ENCODE results near the gene DMXL1.

DNA sequence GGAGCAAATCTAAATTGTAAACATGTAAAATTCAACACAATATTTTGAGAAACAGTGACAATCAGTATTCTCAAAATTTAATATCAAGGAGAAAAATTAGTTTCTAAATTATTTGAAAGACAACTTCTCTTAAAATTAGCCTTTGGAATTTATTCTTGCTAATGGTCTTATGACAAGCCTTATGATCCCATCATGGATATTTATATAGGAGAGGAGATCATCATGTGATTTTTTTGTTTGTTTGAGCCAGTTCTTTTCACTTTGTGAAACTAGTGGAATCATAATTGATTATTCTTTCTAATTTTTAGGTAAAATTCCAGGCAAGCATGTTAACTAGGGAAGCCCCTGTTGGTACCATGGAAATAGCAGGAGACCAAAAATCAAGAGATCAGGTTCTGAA lies 24.7 kb downstream of the DMXL1 start:
- no peak for TF ChIP-seq ZFP41 (tag by site-specific recombination; IDR thresholded peaks at IDR 0.05; ENCODE audit: borderline replicate concordance)
- TF ChIP-seq, protein P1, sequence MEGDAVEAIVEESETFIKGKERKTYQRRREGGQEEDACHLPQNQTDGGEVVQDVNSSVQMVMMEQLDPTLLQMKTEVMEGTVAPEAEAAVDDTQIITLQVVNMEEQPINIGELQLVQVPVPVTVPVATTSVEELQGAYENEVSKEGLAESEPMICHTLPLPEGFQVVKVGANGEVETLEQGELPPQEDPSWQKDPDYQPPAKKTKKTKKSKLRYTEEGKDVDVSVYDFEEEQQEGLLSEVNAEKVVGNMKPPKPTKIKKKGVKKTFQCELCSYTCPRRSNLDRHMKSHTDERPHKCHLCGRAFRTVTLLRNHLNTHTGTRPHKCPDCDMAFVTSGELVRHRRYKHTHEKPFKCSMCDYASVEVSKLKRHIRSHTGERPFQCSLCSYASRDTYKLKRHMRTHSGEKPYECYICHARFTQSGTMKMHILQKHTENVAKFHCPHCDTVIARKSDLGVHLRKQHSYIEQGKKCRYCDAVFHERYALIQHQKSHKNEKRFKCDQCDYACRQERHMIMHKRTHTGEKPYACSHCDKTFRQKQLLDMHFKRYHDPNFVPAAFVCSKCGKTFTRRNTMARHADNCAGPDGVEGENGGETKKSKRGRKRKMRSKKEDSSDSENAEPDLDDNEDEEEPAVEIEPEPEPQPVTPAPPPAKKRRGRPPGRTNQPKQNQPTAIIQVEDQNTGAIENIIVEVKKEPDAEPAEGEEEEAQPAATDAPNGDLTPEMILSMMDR (tag by site-specific recombination; IDR thresholded peaks at IDR 0.05), result no peak
- no peak for TF ChIP-seq SCRT2 (tag by site-specific recombination; IDR thresholded peaks at IDR 0.05)
- no peak for TF ChIP-seq ZNF416 (tag by site-specific recombination; IDR thresholded peaks at IDR 0.05)
- TF ChIP-seq ZSCAN16 (tag by site-specific recombination; IDR thresholded peaks at IDR 0.05), result no peak
- TF ChIP-seq REST (tag by site-specific recombination; IDR thresholded peaks at IDR 0.05), result no peak
- no peak for TF ChIP-seq YY1 (tag by site-specific recombination; IDR thresholded peaks at IDR 0.05)
- TF ChIP-seq, protein P2, sequence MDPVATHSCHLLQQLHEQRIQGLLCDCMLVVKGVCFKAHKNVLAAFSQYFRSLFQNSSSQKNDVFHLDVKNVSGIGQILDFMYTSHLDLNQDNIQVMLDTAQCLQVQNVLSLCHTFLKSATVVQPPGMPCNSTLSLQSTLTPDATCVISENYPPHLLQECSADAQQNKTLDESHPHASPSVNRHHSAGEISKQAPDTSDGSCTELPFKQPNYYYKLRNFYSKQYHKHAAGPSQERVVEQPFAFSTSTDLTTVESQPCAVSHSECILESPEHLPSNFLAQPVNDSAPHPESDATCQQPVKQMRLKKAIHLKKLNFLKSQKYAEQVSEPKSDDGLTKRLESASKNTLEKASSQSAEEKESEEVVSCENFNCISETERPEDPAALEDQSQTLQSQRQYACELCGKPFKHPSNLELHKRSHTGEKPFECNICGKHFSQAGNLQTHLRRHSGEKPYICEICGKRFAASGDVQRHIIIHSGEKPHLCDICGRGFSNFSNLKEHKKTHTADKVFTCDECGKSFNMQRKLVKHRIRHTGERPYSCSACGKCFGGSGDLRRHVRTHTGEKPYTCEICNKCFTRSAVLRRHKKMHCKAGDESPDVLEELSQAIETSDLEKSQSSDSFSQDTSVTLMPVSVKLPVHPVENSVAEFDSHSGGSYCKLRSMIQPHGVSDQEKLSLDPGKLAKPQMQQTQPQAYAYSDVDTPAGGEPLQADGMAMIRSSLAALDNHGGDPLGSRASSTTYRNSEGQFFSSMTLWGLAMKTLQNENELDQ (tag by site-specific recombination; IDR thresholded peaks at IDR 0.05; ENCODE audit: low read depth), result no peak
- TF ChIP-seq, protein P3, sequence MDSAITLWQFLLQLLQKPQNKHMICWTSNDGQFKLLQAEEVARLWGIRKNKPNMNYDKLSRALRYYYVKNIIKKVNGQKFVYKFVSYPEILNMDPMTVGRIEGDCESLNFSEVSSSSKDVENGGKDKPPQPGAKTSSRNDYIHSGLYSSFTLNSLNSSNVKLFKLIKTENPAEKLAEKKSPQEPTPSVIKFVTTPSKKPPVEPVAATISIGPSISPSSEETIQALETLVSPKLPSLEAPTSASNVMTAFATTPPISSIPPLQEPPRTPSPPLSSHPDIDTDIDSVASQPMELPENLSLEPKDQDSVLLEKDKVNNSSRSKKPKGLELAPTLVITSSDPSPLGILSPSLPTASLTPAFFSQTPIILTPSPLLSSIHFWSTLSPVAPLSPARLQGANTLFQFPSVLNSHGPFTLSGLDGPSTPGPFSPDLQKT (IDR thresholded peaks at IDR 0.05; ENCODE audit: borderline replicate concordance, low read depth, low read length), result no peak
- no peak for TF ChIP-seq ZNF133 (tag by site-specific recombination; IDR thresholded peaks at IDR 0.05)

Data from HEK293 (cell line).